ENCODE data around the gene SPATC1L.

The SPATC1L gene

GRCh38 chr21:46111857-46112724 lies 72.2 kb downstream of the SPATC1L start:
- no peak for TF ChIP-seq CTCF (IDR thresholded peaks at IDR 0.05; ENCODE audit: low read depth, low read length, missing control alignments)
- no peak overlapping the region for H3K4me3 ChIP-seq (ENCODE audit: low read depth, low read length)
- in situ Hi-C loops (cut with HindIII; ENCODE audit: low sequenced_read_pairs), result loop anchor here (5.0 to 10.0 kb wide), 2 partner anchors 60 to 157 kb away; no protein-coding TSS in a partner anchor
- DNase-seq (ENCODE audit: low read depth), result no peak

- H3K4me3 ChIP-seq (ENCODE audit: low read depth, low read length), result no peak overlapping the region
- TF ChIP-seq CTCF (IDR thresholded peaks at IDR 0.05; ENCODE audit: low read depth, low read length, missing control alignments), result no peak
- no peak for DNase-seq (ENCODE audit: low read depth)
- in situ Hi-C loops (cut with HindIII; ENCODE audit: low sequenced_read_pairs), result loop anchor here (5.0 to 10.0 kb wide), 2 partner anchors 59 to 156 kb away; no protein-coding TSS in a partner anchor
These were observed 73.1 kb downstream of the SPATC1L start for GRCh38 chr21:46111193-46111571.

All from astrocyte of the cerebellum (primary cell).